Body of pancreas (tissue), 4 donors: ENCODE results near the gene PDZD2. TPM values are rescaled to one million over a fixed set of nuclear protein-coding genes. Genes with fewer than 3 reads are reported as not detected.

ENCODE experiments used
- ATAC-seq: fragments of 150-250 bp; one replicate; pipeline ENCODE4 v1.9.1; 2016
- DNase-seq, 4 donors: peaks; one replicate each; pipeline ENCODE4 v3.0.0-alpha.2; 2019
- H3K27ac ChIP-seq, 4 donors: fragments of 200-600 bp; sonication (generic); 1 replicate in 3 of 4; 2 replicates in 1 of 4; pipeline versions ENCODE4 v1.5.1 to v1.6.1; 2016 to 2019; ENCODE audit warnings: mild to moderate bottlenecking in 1 of 4, mixed read lengths in 1 of 4, moderate library complexity in 1 of 4
- H3K27me3 ChIP-seq, 2 donors: fragments of 200-600 bp; sonication (generic); one replicate each; pipeline ENCODE4 v1.6.0; 2016; ENCODE audit warnings: mild to moderate bottlenecking in 1 of 2
- H3K36me3 ChIP-seq, 2 donors: fragments of 200-600 bp; sonication (generic); replicated peaks in 1 of 2; 2 replicates each; pipeline ENCODE4 v1.5.1; 2016; ENCODE audit warnings: low read depth in 2 of 2; ENCODE audit not compliant: insufficient read depth in 1 of 2
- H3K4me1 ChIP-seq: fragments of 200-600 bp; sonication (generic); one replicate; pipeline ENCODE4 v1.6.0; 2016
- H3K4me3 ChIP-seq, 2 donors: fragments of 200-600 bp; sonication (generic); 1 replicate in 1 of 2; 2 replicates in 1 of 2; pipeline ENCODE4 v1.5.1; 2016 to 2019
- H3K9me3 ChIP-seq, 3 donors: fragments of 200-600 bp; sonication (generic); 1 replicate in 2 of 3; 2 replicates in 1 of 3; pipeline ENCODE4 v1.5.1; 2016
- POLR2A ChIP-seq, 3 donors: fragments of 450-650 bp; IDR thresholded peaks; one replicate each; pipeline ENCODE4 v1.6.1; 2016; ENCODE audit warnings: antibody characterized with exemption in 3 of 3, mild to moderate bottlenecking in 2 of 3
- WGBS, 2 donors: methylation state at CpG; one replicate each; pipeline ENCODE4 v1.1.5; 2017; 5-methylcytosine and 5-hydroxymethylcytosine counted together
- intact Hi-C: fragments of 100-400 bp; cut with DNase I; formaldehyde crosslinking; loops from one replicate; pipeline ENCODE4 v1.15.1; 2023
- total RNA-seq, 2 donors: library from RNA; depleted of rRNA; stranded (reverse); fragments of >200 nt; gene quantifications; one replicate each; pipeline ENCODE4 v1.1.0, GENCODE V29; 2016
- TF ChIP-seq, protein P1 (sequence below), 7 experiments: fragments of 450-650 bp in 4 of 7; fragments of 200-600 bp in 3 of 7; sonication (generic) in 3 of 7; IDR thresholded peaks; one replicate each; pipeline ENCODE4 v1.5.1; 2016 to 2019; ENCODE audit warnings: antibody characterized with exemption in 7 of 7

PDZD2 gene
- total RNA-seq, 2 donors from 2014 or later, result 3.9 to 12.9 TPM

DNA sequence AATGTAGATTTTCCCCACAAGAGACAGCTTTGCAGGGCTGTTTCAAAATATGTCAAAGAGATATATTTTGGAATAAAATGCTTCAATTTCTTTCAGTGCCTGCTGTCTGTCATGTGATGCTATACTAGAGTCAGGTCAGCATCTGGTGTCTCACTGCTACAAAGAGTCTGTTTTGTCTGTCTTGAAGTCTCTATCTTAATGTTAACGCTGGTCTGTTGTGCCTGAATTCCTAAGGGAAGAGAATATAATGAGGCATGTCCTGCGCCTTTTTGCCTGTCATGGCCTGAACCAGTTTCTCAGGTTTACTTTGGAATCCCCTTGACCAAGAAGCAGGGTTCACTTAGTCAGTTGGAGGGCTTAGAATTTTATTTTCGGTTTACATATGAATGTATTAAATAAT, 176.4 kb downstream of the PDZD2 start:
- WGBS, 2 donors, result 68 to 70% methylated on average over 3 of the region's 3 CpGs
- TF ChIP-seq POLR2A (IDR thresholded peaks at IDR 0.05), result no peak
- TF ChIP-seq, protein P1, sequence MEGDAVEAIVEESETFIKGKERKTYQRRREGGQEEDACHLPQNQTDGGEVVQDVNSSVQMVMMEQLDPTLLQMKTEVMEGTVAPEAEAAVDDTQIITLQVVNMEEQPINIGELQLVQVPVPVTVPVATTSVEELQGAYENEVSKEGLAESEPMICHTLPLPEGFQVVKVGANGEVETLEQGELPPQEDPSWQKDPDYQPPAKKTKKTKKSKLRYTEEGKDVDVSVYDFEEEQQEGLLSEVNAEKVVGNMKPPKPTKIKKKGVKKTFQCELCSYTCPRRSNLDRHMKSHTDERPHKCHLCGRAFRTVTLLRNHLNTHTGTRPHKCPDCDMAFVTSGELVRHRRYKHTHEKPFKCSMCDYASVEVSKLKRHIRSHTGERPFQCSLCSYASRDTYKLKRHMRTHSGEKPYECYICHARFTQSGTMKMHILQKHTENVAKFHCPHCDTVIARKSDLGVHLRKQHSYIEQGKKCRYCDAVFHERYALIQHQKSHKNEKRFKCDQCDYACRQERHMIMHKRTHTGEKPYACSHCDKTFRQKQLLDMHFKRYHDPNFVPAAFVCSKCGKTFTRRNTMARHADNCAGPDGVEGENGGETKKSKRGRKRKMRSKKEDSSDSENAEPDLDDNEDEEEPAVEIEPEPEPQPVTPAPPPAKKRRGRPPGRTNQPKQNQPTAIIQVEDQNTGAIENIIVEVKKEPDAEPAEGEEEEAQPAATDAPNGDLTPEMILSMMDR (IDR thresholded peaks at IDR 0.05), result no peak
- H3K27ac ChIP-seq, result no peak overlapping the region
- ATAC-seq (no peak), DNase-seq (no peak)
- no peaks in the 10 kb centered on the region for H3K4me1 ChIP-seq
- intact Hi-C loops, result no loop called here
- H3K36me3 ChIP-seq, result no peaks in the 10 kb centered on the region
- H3K27me3 ChIP-seq, result no peaks in the 10 kb centered on the region
- no peaks in the 10 kb centered on the region for H3K9me3 ChIP-seq
- H3K4me3 ChIP-seq, result no peak overlapping the region

DNA sequence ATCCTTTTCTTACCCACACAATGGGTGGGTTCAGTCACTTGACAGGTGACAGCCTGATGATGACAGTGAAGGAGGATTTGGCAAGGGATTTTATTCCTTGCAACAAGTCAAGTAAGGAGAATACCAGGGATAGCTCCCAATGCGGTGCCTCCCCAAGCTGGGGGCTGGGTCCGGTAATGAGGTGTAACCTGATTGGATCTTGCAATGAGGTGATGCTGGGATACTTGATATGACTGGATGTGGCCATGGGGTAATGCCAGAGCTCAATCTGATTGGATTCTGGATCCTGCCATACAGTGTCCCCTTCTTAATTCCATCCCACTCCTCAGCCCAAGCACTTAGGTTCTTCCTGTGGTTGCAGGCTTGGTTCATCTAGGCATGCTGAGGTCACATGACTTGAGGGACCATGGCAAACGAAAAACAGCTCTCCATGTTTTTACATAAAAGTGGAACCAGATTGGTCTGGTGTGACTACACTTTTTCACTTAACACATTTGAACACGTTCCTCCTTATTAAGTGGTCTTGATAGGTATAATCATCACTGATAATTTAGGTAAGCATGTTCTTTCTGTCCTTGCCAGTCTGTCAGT, 181.1 kb downstream of the PDZD2 start:
- H3K9me3 ChIP-seq, result no peaks in the 10 kb centered on the region
- TF ChIP-seq POLR2A (IDR thresholded peaks at IDR 0.05), result no peak
- TF ChIP-seq, protein P1 (IDR thresholded peaks at IDR 0.05), result no peak
- H3K4me3 ChIP-seq, result no peak overlapping the region
- DNase-seq, result no peak
- WGBS, 2 donors, result 50 to 62% methylated on average over 4 of the region's 4 CpGs
- H3K27ac ChIP-seq, result no peak overlapping the region
- intact Hi-C loops, result loop anchor here (10.0 kb wide), 1 partner anchor 265 kb away; no protein-coding TSS in a partner anchor
- no peaks in the 10 kb centered on the region for H3K27me3 ChIP-seq
- ATAC-seq, result no peak
- no peaks in the 10 kb centered on the region for H3K36me3 ChIP-seq
- H3K4me1 ChIP-seq, result no peaks in the 10 kb centered on the region

DNA sequence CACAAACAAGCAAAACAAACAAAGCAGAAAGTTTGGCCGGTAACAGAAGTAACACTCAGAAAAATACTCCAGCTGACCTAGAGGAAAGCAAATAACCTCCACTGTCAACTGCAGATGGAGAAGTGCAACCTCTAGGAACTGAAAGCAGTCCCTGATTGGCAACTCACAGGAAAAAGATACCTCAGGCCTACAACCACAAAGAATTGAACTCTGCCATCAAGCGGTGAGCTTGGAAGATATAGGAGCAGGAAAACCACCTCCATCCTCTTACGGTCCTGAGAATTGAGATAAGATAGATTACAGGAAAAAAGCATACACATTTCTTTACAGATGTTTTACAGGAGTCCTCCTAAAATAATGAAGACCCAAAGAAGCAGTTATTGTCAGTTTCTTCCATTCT, 184.5 kb downstream of the PDZD2 start:
- WGBS, 2 donors, result 22 to 46% methylated on average over 3 of the region's 3 CpGs
- Histone ChIP-seq H3K27ac (no peak overlapping the region), H3K4me1 (no peaks in the 10 kb centered on the region), H3K9me3 (no peaks in the 10 kb centered on the region), H3K36me3 (no peaks in the 10 kb centered on the region), H3K27me3 (no peaks in the 10 kb centered on the region), H3K4me3 (no peak overlapping the region)
- no peak for ATAC-seq
- DNase-seq, result no peak
- intact Hi-C loops, result loop anchor here (10.0 kb wide), 1 partner anchor 261 kb away; no protein-coding TSS in a partner anchor
- TF ChIP-seq POLR2A (IDR thresholded peaks at IDR 0.05), result no peak
- TF ChIP-seq, protein P1 (IDR thresholded peaks at IDR 0.05), result no peak

DNA sequence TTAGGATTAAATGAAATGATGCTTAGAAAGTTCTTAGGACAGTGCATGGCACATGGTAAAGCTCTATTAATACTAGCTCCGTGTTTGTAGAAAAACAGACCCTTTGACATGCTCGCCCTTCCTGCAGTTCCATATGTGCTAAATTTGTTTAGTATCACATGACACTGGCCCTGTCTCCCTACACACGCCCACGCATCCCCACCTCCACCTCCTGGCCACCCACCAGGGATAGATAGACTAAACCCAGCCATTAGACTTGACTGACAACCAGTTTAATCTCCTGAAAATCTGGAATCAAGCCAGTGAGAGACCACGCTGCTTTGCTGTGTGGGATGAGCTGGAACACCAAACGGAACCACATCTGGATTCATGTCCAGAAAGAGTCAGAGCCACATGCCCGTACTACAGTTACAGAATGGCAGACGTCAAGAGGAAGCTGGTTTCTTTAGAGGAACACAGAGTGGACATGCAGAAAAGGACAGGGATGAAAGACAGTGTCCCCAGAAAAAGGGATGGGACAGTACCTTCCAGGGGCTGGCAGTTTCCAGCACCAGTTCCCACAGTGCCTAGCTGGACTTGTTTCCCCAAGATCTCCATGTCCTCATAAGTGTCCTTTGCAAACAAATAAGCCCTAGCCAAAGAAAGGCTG, 186.1 kb downstream of the PDZD2 start:
- no peak for ATAC-seq

More for the DNA sequence above, 186.1 kb downstream of the PDZD2 start:
- Histone ChIP-seq H3K36me3 (no peaks in the 10 kb centered on the region), H3K27ac (no peak overlapping the region), H3K4me1 (no peaks in the 10 kb centered on the region), H3K4me3 (no peak overlapping the region), H3K9me3 (no peaks in the 10 kb centered on the region), H3K27me3 (no peaks in the 10 kb centered on the region)
- DNase-seq, result no peak
- intact Hi-C loops, result loop anchor here (10.0 kb wide), 1 partner anchor 260 kb away; no protein-coding TSS in a partner anchor
- 25 to 40% methylated on average over 8 of the region's 8 CpGs for WGBS, 2 donors
- no peak for TF ChIP-seq POLR2A (IDR thresholded peaks at IDR 0.05)
- TF ChIP-seq, protein P1 (IDR thresholded peaks at IDR 0.05), result no peak
